GM23338 (cell line): ENCODE results near the gene MED13L. TPM values are rescaled to one million over a fixed set of nuclear protein-coding genes. Genes with fewer than 3 reads are reported as not detected.

ENCODE experiments used
- ATAC-seq: fragments of 200-7000 bp; cut with Tn5 transposase; 3 replicates; pipeline ENCODE4 v1.9.1; 2020
- DNase-seq: peaks from one replicate; pipeline ENCODE4 v3.0.0-alpha.2; 2015; ENCODE audit warnings: low spot score
- H2AFZ ChIP-seq: fragments of 200-600 bp; sonication (generic); 2 replicates; pipeline ENCODE4 v1.8.0; 2016; ENCODE audit warnings: antibody characterized with exemption, mild to moderate bottlenecking, moderate library complexity
- H3F3A ChIP-seq: fragments of 200-600 bp; sonication (generic); replicated peaks from 2 replicates; pipeline ENCODE4 v1.8.0; 2017; ENCODE audit warnings: antibody characterized with exemption, mixed run types, low read depth
- H3K27ac ChIP-seq: fragments of 200-600 bp; sonication (generic); 2 replicates; pipeline ENCODE4 v1.6.1; 2016; ENCODE audit warnings: low read depth
- H3K27me3 ChIP-seq: fragments of 200-600 bp; sonication (generic); 2 replicates; pipeline ENCODE4 v1.8.0; 2016; ENCODE audit warnings: mild to moderate bottlenecking, mixed run types, moderate library complexity; ENCODE audit not compliant: insufficient read depth
- H3K36me3 ChIP-seq: fragments of 200-600 bp; sonication (generic); 2 replicates; pipeline ENCODE4 v1.8.0; 2016; ENCODE audit warnings: mild to moderate bottlenecking; ENCODE audit not compliant: insufficient read depth
- H3K4me1 ChIP-seq: fragments of 200-600 bp; sonication (generic); 2 replicates; pipeline ENCODE4 v1.8.0; 2016; ENCODE audit warnings: mild to moderate bottlenecking, moderate library complexity; ENCODE audit not compliant: insufficient read depth
- H3K4me2 ChIP-seq: fragments of 200-600 bp; sonication (generic); 2 replicates; pipeline ENCODE4 v1.7.1; 2017; ENCODE audit warnings: mixed run types
- H3K4me3 ChIP-seq: fragments of 200-600 bp; sonication (generic); 2 replicates; pipeline ENCODE4 v1.6.1; 2016; ENCODE audit warnings: mixed run types
- H3K79me2 ChIP-seq: fragments of 200-600 bp; sonication (generic); replicated peaks from 2 replicates; pipeline ENCODE4 v1.8.0; 2017; ENCODE audit warnings: mild to moderate bottlenecking; ENCODE audit not compliant: insufficient read depth
- H3K9me2 ChIP-seq: fragments of 200-600 bp; sonication (generic); 2 replicates; pipeline ENCODE4 v1.8.0; 2017; ENCODE audit not compliant: insufficient read depth
- H4K20me1 ChIP-seq: fragments of 200-600 bp; sonication (generic); replicated peaks from 2 replicates; pipeline ENCODE4 v1.8.0; 2017; ENCODE audit warnings: mild to moderate bottlenecking; ENCODE audit not compliant: insufficient read depth
- H3K27ac Mint-ChIP-seq: 2 replicates; pipeline ENCODE4 v1.8.0; 2020; ENCODE audit warnings: inconsistent platforms, mild to moderate bottlenecking, moderate library complexity, mixed read lengths
- H3K27me3 Mint-ChIP-seq: 3 replicates; pipeline ENCODE4 v1.8.0; 2022; ENCODE audit warnings: low read depth, mild to moderate bottlenecking, moderate library complexity, mixed read lengths, inconsistent platforms; ENCODE audit not compliant: insufficient read depth, poor library complexity
- H3K36me3 Mint-ChIP-seq: 3 replicates; pipeline ENCODE4 v1.8.0; 2021; ENCODE audit warnings: low read depth, mild to moderate bottlenecking, inconsistent platforms, moderate library complexity, mixed read lengths
- H3K4me1 Mint-ChIP-seq: 3 replicates; pipeline ENCODE4 v1.8.0; 2020; ENCODE audit warnings: mild to moderate bottlenecking, inconsistent platforms, mixed read lengths
- H3K4me3 Mint-ChIP-seq: 3 replicates; pipeline ENCODE4 v1.8.0; 2021; ENCODE audit warnings: moderate library complexity, mild to moderate bottlenecking, inconsistent platforms, mixed read lengths
- H3K9me3 Mint-ChIP-seq: 3 replicates; pipeline ENCODE4 v1.8.0; 2020; ENCODE audit warnings: moderate library complexity, mild to moderate bottlenecking, inconsistent platforms, mixed read lengths
- CREB1 ChIP-seq: fragments of 250-450 bp; sonication (Bioruptor Pico); IDR thresholded peaks from 2 replicates; pipeline ENCODE4 v1.5.0; 2020; ENCODE audit warnings: low read depth, mild to moderate bottlenecking, moderate library complexity
- EZH2 ChIP-seq: fragments of 200-600 bp; sonication (generic); IDR thresholded peaks from one replicate; pipeline ENCODE4 v1.8.0; 2017; ENCODE audit warnings: antibody characterized with exemption, mild to moderate bottlenecking, low read depth; ENCODE audit not compliant: unreplicated experiment
- EZH2phosphoT487 ChIP-seq: fragments of 200-600 bp; sonication (generic); IDR thresholded peaks from one replicate; pipeline ENCODE4 v1.8.1; 2018; ENCODE audit warnings: antibody characterized with exemption; ENCODE audit not compliant: unreplicated experiment
- JUNB ChIP-seq: IDR thresholded peaks from one replicate; pipeline ENCODE4 v1.6.1; 2016; ENCODE audit warnings: antibody characterized with exemption; ENCODE audit not compliant: unreplicated experiment
- ZNF331 ChIP-seq: fragments of 250-450 bp; sonication (Bioruptor Pico); IDR thresholded peaks from 2 replicates; pipeline ENCODE4 v1.5.0; 2020; ENCODE audit warnings: low read depth, mild to moderate bottlenecking, moderate library complexity
- polyA plus RNA-seq: library from polyadenylated mRNA; unstranded; fragments of >200 nt; fragmentation: Nextera tagmentation; extraction: Ambion mirVana; gene quantifications from 2 replicates; pipeline ENCODE4 v1.2.1, GENCODE V29; 2016
- total RNA-seq: library from RNA; depleted of rRNA; stranded (reverse); fragments of >200 nt; shearing (Covaris generic); gene quantifications from 2 replicates; pipeline ENCODE4 v1.2.3, GENCODE V29; 2014
- TF ChIP-seq, protein P1 (sequence below): fragments of 250-450 bp; sonication (Bioruptor Pico); IDR thresholded peaks from 2 replicates; pipeline ENCODE4 v1.5.0; 2020; ENCODE audit warnings: mild to moderate bottlenecking, moderate library complexity

Gene MED13L
- total and polyA plus RNA-seq, 2 experiments from 2014 or later = 20.9 to 73.6 TPM

DNA sequence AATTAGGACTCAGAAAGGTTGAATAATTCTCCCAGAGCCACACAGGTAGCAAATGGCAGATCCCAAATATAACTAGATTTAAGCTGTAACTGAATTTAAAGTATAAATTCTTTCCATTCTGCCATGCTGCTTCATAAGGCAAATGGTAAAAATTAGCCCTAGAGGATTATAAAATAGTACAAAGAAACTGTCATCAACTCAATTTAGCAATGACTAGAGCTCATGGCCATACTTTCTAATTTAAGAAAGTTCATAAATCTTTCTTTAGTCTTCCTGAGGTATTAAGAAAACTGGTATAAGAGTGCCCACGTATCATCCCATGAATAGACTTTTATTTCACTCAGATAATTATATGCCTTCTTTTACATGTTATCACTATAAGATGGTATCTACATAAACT, 34.8 kb downstream of the MED13L start:
- Mint-ChIP-seq H3K27me3 (peaks cover 4% of the 10 kb centered on the region), H3K36me3 (no peaks in the 10 kb centered on the region), H3K4me1 (peaks cover 43% of the 10 kb centered on the region), H3K4me3 (no peak overlapping the region), H3K27ac (no peak overlapping the region), H3K9me3 (no peaks in the 10 kb centered on the region)
- Histone ChIP-seq H3K9me2 (no peaks in the 10 kb centered on the region), H3K36me3 (no peaks in the 10 kb centered on the region), H3K4me3 (no peak overlapping the region), H2AFZ (no peak overlapping the region), H3K27me3 (no peaks in the 10 kb centered on the region), H3K4me2 (no peak overlapping the region), H3K27ac (no peak overlapping the region), H3F3A (no peaks in the 10 kb centered on the region), H4K20me1 (peaks cover 23% of the 10 kb centered on the region), H3K79me2 (peaks cover 97% of the 10 kb centered on the region), H3K4me1 (peaks cover 35% of the 10 kb centered on the region)
- ATAC-seq (no peak), DNase-seq (no peak)
- no peak for TF ChIP-seq CREB1 (CRISPR knock-in tag)
- TF ChIP-seq ZNF331 = no peak
- TF ChIP-seq, protein P1, sequence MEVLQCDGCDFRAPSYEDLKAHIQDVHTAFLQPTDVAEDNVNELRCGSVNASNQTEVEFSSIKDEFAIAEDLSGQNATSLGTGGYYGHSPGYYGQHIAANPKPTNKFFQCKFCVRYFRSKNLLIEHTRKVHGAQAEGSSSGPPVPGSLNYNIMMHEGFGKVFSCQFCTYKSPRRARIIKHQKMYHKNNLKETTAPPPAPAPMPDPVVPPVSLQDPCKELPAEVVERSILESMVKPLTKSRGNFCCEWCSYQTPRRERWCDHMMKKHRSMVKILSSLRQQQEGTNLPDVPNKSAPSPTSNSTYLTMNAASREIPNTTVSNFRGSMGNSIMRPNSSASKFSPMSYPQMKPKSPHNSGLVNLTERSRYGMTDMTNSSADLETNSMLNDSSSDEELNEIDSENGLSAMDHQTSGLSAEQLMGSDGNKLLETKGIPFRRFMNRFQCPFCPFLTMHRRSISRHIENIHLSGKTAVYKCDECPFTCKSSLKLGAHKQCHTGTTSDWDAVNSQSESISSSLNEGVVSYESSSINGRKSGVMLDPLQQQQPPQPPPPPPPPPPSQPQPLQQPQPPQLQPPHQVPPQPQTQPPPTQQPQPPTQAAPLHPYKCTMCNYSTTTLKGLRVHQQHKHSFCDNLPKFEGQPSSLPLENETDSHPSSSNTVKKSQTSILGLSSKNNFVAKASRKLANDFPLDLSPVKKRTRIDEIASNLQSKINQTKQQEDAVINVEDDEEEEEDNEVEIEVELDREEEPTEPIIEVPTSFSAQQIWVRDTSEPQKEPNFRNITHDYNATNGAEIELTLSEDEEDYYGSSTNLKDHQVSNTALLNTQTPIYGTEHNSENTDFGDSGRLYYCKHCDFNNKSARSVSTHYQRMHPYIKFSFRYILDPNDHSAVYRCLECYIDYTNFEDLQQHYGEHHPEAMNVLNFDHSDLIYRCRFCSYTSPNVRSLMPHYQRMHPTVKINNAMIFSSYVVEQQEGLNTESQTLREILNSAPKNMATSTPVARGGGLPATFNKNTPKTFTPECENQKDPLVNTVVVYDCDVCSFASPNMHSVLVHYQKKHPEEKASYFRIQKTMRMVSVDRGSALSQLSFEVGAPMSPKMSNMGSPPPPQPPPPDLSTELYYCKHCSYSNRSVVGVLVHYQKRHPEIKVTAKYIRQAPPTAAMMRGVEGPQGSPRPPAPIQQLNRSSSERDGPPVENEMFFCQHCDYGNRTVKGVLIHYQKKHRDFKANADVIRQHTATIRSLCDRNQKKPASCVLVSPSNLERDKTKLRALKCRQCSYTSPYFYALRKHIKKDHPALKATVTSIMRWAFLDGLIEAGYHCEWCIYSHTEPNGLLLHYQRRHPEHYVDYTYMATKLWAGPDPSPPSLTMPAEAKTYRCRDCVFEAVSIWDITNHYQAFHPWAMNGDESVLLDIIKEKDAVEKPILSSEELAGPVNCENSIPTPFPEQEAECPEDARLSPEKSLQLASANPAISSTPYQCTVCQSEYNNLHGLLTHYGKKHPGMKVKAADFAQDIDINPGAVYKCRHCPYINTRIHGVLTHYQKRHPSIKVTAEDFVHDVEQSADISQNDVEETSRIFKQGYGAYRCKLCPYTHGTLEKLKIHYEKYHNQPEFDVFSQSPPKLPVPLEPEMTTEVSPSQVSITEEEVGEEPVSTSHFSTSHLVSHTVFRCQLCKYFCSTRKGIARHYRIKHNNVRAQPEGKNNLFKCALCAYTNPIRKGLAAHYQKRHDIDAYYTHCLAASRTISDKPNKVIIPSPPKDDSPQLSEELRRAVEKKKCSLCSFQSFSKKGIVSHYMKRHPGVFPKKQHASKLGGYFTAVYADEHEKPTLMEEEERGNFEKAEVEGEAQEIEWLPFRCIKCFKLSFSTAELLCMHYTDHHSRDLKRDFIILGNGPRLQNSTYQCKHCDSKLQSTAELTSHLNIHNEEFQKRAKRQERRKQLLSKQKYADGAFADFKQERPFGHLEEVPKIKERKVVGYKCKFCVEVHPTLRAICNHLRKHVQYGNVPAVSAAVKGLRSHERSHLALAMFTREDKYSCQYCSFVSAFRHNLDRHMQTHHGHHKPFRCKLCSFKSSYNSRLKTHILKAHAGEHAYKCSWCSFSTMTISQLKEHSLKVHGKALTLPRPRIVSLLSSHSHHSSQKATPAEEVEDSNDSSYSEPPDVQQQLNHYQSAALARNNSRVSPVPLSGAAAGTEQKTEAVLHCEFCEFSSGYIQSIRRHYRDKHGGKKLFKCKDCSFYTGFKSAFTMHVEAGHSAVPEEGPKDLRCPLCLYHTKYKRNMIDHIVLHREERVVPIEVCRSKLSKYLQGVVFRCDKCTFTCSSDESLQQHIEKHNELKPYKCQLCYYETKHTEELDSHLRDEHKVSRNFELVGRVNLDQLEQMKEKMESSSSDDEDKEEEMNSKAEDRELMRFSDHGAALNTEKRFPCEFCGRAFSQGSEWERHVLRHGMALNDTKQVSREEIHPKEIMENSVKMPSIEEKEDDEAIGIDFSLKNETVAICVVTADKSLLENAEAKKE = no peak

DNA sequence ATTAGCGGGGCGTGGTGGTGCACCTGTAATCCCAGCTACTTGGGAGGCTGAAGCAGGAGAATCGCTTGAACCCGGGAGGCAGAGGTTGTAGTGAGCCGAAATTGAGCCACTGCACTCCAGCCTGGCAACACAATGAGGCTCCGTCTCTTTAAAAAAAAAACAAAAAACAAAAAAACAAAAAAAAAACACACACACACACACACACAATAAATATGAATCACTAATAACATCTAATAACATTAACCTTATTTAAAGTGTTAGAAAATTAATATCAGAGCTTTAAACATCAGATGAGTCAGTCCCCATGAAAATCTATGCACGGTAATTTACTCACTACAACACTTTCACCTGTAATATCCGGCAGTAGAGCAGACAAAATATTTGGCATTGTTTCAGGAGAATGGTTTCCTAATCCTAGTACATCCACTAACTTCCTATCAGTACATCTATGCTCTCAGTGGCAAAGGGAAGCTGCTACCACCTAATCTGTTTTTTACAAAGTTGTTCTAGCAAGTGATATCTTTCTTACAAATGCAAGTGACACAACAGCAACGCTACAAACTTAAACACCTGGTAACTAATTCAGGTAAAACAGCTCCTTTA, 36.2 kb downstream of the MED13L start:
- no peaks in the 10 kb centered on the region for H3K9me2 ChIP-seq
- H3K9me3 Mint-ChIP-seq = no peaks in the 10 kb centered on the region
- no peak overlapping the region for H3K4me3 Mint-ChIP-seq
- H3K4me1 Mint-ChIP-seq = peaks cover 43% of the 10 kb centered on the region
- no peak overlapping the region for H3K4me3 ChIP-seq
- no peak overlapping the region for H3K27ac ChIP-seq
- no peak for ATAC-seq
- H3K4me1 ChIP-seq = peaks cover 24% of the 10 kb centered on the region
- H3K4me2 ChIP-seq = no peak overlapping the region
- DNase-seq = no peak
- peaks cover 17% of the 10 kb centered on the region for H4K20me1 ChIP-seq
- peaks cover 4% of the 10 kb centered on the region for H3K27me3 Mint-ChIP-seq
- no peaks in the 10 kb centered on the region; the same call in 1 of the 2 replicates for H3F3A ChIP-seq
- H3K36me3 Mint-ChIP-seq = no peaks in the 10 kb centered on the region
- H3K36me3 ChIP-seq = no peaks in the 10 kb centered on the region
- H3K27me3 ChIP-seq = no peaks in the 10 kb centered on the region
- H3K79me2 ChIP-seq = peaks cover 99% of the 10 kb centered on the region
- H2AFZ ChIP-seq = no peak overlapping the region
- no peak overlapping the region for H3K27ac Mint-ChIP-seq
- TF ChIP-seq JUNB = no peak
- no peak for TF ChIP-seq EZH2phosphoT487
- no peak for TF ChIP-seq EZH2
- TF ChIP-seq, protein P1 = no peak
- no peak for TF ChIP-seq ZNF331
